Measurements from ENCODE around the gene RNF207.

The RNF207 gene

GRCh38 chr1:6266641-6267040 is 60.7 kb downstream of the RNF207 start:
- no peak for DNase-seq (ENCODE audit: low spot score in 2 of 2)
- H3K36me3 Mint-ChIP-seq (ENCODE audit: insufficient read depth): no peaks in the 10 kb centered on the region
- no peak for ATAC-seq (replicated peaks; ENCODE audit: extremely low read depth, poor library complexity, severe bottlenecking)
- no peak overlapping the region for H3K4me3 Mint-ChIP-seq
- no peak overlapping the region for H3K27ac Mint-ChIP-seq (ENCODE audit: low read depth)
- H3K27me3 Mint-ChIP-seq: peaks cover 8% of the 10 kb centered on the region
- H3K9me3 Mint-ChIP-seq: no peaks in the 10 kb centered on the region
- H3K4me1 Mint-ChIP-seq: no peaks in the 10 kb centered on the region

- Mint-ChIP-seq H3K4me3 (no peak overlapping the region), H3K4me1 (no peaks in the 10 kb centered on the region), H3K27me3 (no peaks in the 10 kb centered on the region), H3K9me3 (no peaks in the 10 kb centered on the region), H3K36me3 (ENCODE audit: insufficient read depth) (no peaks in the 10 kb centered on the region), H3K27ac (ENCODE audit: low read depth) (no peak overlapping the region)
- ATAC-seq (replicated peaks; ENCODE audit: extremely low read depth, poor library complexity, severe bottlenecking) (no peak), DNase-seq (ENCODE audit: low spot score in 2 of 2) (no peak)
Measured at GRCh38 chr1:6267686-6268322, 61.9 kb downstream of the RNF207 start.

DNA sequence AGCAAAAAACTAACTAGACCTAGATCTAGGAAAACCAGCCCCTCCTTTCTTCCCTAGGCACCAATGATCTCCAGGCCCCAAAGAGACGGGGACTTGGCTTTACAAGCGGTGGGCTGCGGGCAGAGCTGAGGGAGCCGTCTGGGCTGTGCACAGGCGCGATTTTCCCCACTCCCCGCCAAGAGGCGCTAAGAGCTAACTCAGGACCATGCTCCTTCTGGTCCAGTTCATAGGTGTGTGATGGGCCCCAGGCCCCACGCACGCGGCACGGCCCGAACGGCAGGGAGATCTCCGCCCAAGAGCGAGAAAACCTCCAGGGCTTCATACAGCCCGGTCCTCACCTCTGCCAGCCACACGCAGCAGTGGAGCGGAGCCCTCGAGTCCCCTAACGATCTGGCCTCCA is 62.5 kb downstream of the RNF207 start:
- DNase-seq (ENCODE audit: low spot score in 2 of 2): no peak
- H3K36me3 Mint-ChIP-seq (ENCODE audit: insufficient read depth): no peaks in the 10 kb centered on the region
- ATAC-seq (replicated peaks; ENCODE audit: extremely low read depth, poor library complexity, severe bottlenecking): no peak
- H3K27ac Mint-ChIP-seq (ENCODE audit: low read depth): no peak overlapping the region
- no peaks in the 10 kb centered on the region for H3K9me3 Mint-ChIP-seq
- no peak overlapping the region for H3K4me3 Mint-ChIP-seq
- no peaks in the 10 kb centered on the region for H3K4me1 Mint-ChIP-seq
- H3K27me3 Mint-ChIP-seq: no peaks in the 10 kb centered on the region

GRCh38 chr1:6269296-6269695 is 63.4 kb downstream of the RNF207 start:
- Mint-ChIP-seq H3K4me3 (no peak overlapping the region), H3K27ac (ENCODE audit: low read depth) (no peak overlapping the region), H3K27me3 (no peaks in the 10 kb centered on the region), H3K4me1 (no peaks in the 10 kb centered on the region), H3K9me3 (no peaks in the 10 kb centered on the region), H3K36me3 (ENCODE audit: insufficient read depth) (no peaks in the 10 kb centered on the region)
- ATAC-seq (replicated peaks; ENCODE audit: extremely low read depth, poor library complexity, severe bottlenecking): no peak
- DNase-seq (ENCODE audit: low spot score in 2 of 2): no peak

- ATAC-seq (replicated peaks; ENCODE audit: extremely low read depth, poor library complexity, severe bottlenecking): no peak
- Mint-ChIP-seq H3K4me3 (no peak overlapping the region), H3K27ac (ENCODE audit: low read depth) (no peak overlapping the region), H3K36me3 (ENCODE audit: insufficient read depth) (no peaks in the 10 kb centered on the region), H3K9me3 (no peaks in the 10 kb centered on the region), H3K27me3 (no peaks in the 10 kb centered on the region), H3K4me1 (no peaks in the 10 kb centered on the region)
- DNase-seq (ENCODE audit: low spot score in 2 of 2): no peak
Measured at GRCh38 chr1:6269720-6270400, 63.9 kb downstream of the RNF207 start.

GRCh38 chr1:6270401-6270800 is 64.5 kb downstream of the RNF207 start:
- Mint-ChIP-seq H3K27ac (ENCODE audit: low read depth) (no peak overlapping the region), H3K27me3 (no peaks in the 10 kb centered on the region), H3K9me3 (no peaks in the 10 kb centered on the region), H3K4me3 (no peak overlapping the region), H3K4me1 (no peaks in the 10 kb centered on the region), H3K36me3 (ENCODE audit: insufficient read depth) (no peaks in the 10 kb centered on the region)
- DNase-seq (ENCODE audit: low spot score in 2 of 2) (no peak), ATAC-seq (replicated peaks; ENCODE audit: extremely low read depth, poor library complexity, severe bottlenecking) (no peak)

Data from central memory CD8-positive, alpha-beta T cell (primary cell).